Measurements from ENCODE around the gene TAOK1. TPM values are rescaled to one million over a fixed set of nuclear protein-coding genes. Genes with fewer than 3 reads are reported as not detected.

The TAOK1 gene
- total and polyA plus RNA-seq, 9 of the 15 experiments (the other 6 are each of a cell fraction or from before 2014, with no cell fraction given): 3.2 to 33.1 (median 16.5) TPM

GRCh38 chr17:29589524-29590410 lies 199.6 kb downstream of the TAOK1 start, which contains the start of gene GIT1 (continued):
- TF ChIP-seq RBFOX2 (IDR thresholded peaks at IDR 0.05; ENCODE audit: low read depth, low read length): peak; percentile 59
- TF ChIP-seq HMGN3 (IDR thresholded peaks at IDR 0.05; ENCODE audit: borderline replicate concordance, extremely low read depth, insufficient read length, low read depth, low read length): peak; percentile 74

- peak overlapping the region; percentile 95 for H2AFZ ChIP-seq (ENCODE audit: low read depth, low read length)
- H4K20me1 ChIP-seq (replicated peaks; ENCODE audit: control insufficient read depth, insufficient read depth, low read length): peaks cover 5% of the 10 kb centered on the region
- no peak overlapping the region for H3K4me3 ChIP-seq
- peak overlapping the region; percentile 48; the same call in 1 of the 3 replicates for H3K27ac ChIP-seq (ENCODE audit: extremely low read depth, low read depth, low read length)
- peaks cover 25% of the 10 kb centered on the region for H3K79me2 ChIP-seq (ENCODE audit: control insufficient read depth, insufficient read depth, low read length)
- peaks cover 34 to 75% of the 10 kb centered on the region in 2 experiments for H3K4me1 ChIP-seq (replicated peaks in 1 of 2; ENCODE audit: control insufficient read depth in 2 of 2, insufficient read depth in 2 of 2, low read length in 2 of 2)
- ChIA-PET CTCF (ENCODE audit: low intra/inter-chr PET ratio) (interaction anchor here (0.7 to 2.3 kb wide), 2 partner anchors 11 to 221 kb away, joined by 3 to 19 read pairs; no protein-coding TSS in a partner anchor), POLR2A (interaction anchor here (0.7 kb wide), 1 partner anchor 10 kb away, joined by 4 read pairs; no protein-coding TSS in a partner anchor)
- no peaks in the 10 kb centered on the region for H3K36me3 ChIP-seq (ENCODE audit: control insufficient read depth, insufficient read depth, low read length)
- 37% methylated on average over 13 of the region's 30 CpGs for WGBS (ENCODE audit: insufficient coverage, low coverage, missing lambda C conversion rate)
- FAIRE-seq (no peak), DNase-seq (ENCODE audit: extremely low read depth in 1 of 4, low spot score in 3 of 4) (peak in 1 of 4 experiments; percentile 21), ATAC-seq (no peak)
- no peaks in the 10 kb centered on the region for H3K27me3 ChIP-seq (ENCODE audit: control insufficient read depth in 2 of 2, insufficient read depth in 2 of 2, low read length in 2 of 2)
- peaks cover 2% of the 10 kb centered on the region for H3K9me1 ChIP-seq (ENCODE audit: control insufficient read depth, insufficient read depth, low read length)
- no peaks in the 10 kb centered on the region for H3K9me3 ChIP-seq (replicated peaks; ENCODE audit: control insufficient read depth, insufficient read depth, low read depth, low read length)
- H3K4me2 ChIP-seq (ENCODE audit: insufficient read depth, low read length): peak overlapping the region; percentile 83
- no TSS peak for BruUV-seq (replicated peaks)
- in situ Hi-C loops (cut with MboI) (no loop called here), intact Hi-C loops (cut with micrococcal nuclease) (loop anchor here (2.0 to 5.0 kb wide), 2 partner anchors 198 to 298 kb away; partner anchors contain the start of gene TAOK1)
- H3K9ac ChIP-seq (ENCODE audit: insufficient read depth in 1 of 2, low read depth in 2 of 2, low read length in 2 of 2): peak overlapping the region; percentile 48 to 88; a peak in 3 of 4 replicates
- TF ChIP-seq SMAD3 (CRISPR knock-in tag; conservative IDR thresholded peaks at IDR 0.05) (no peak), CREB1 (IDR thresholded peaks at IDR 0.05) (no peak), CREB1 (CRISPR knock-in tag; IDR thresholded peaks at IDR 0.05) (no peak), HMGN3 (IDR thresholded peaks at IDR 0.05; ENCODE audit: borderline replicate concordance, extremely low read depth, insufficient read length, low read depth, low read length) (no peak), CBFA2T3 (IDR thresholded peaks at IDR 0.05) (no peak), NRF1 (conservative IDR thresholded peaks at IDR 0.05 in 1 of 2, IDR thresholded peaks at IDR 0.05 in 1 of 2) (peak; percentile 60 to 70; a peak in 3 of 4 replicates), NFIX (CRISPR knock-in tag; IDR thresholded peaks at IDR 0.05; ENCODE audit: low read depth) (no peak), PHTF2 (CRISPR knock-in tag; IDR thresholded peaks at IDR 0.05) (no peak), MAX (CRISPR knock-in tag; IDR thresholded peaks at IDR 0.05) (no peak), KDM1A (IDR thresholded peaks at IDR 0.05) (peak; percentile 54 to 59; a peak in 2 of 4 replicates), KLF10 (CRISPR knock-in tag; IDR thresholded peaks at IDR 0.05) (no peak), POLR2G (IDR thresholded peaks at IDR 0.05; ENCODE audit: low read depth, low read length) (0 out of 2 replicates have a peak, but pooled peaks have one; percentile 28), PHF21A (IDR thresholded peaks at IDR 0.05; ENCODE audit: borderline replicate concordance, low read depth) (peak; percentile 78; the same call in 1 of the 2 replicates)
Observed at GRCh38 chr17:29590411-29591145, 200.4 kb downstream of the TAOK1 start.

Data from K562 (cell line).